ENCODE measurements around the gene PAQR5. TPM values are rescaled to one million over a fixed set of nuclear protein-coding genes. Genes with fewer than 3 reads are reported as not detected.

PAQR5 gene
- total RNA-seq, 2 donors from 2014 or later: 43.6 to 55.6 TPM

- Histone ChIP-seq H3K27ac (ENCODE audit: low read depth, low read length) (no peak overlapping the region), H3K27me3 (ENCODE audit: control insufficient read depth, insufficient read depth, low read length, poor library complexity, severe bottlenecking) (peaks cover 21% of the 10 kb centered on the region), H3K9ac (ENCODE audit: extremely low read depth, low read length, poor library complexity, severe bottlenecking) (no peak overlapping the region), H3K36me3 (ENCODE audit: control insufficient read depth, insufficient read depth, low read length) (peaks cover 6% of the 10 kb centered on the region), H3K4me1 (ENCODE audit: control insufficient read depth, insufficient read depth, low read length) (no peaks in the 10 kb centered on the region), H3K9me3 (ENCODE audit: control insufficient read depth, low read length) (no peaks in the 10 kb centered on the region), H3K4me3 (ENCODE audit: low read length) (no peak overlapping the region)
- 92 to 93% methylated on average over 6 to 10 of the region's 10 CpGs for WGBS, 2 experiments (ENCODE audit: insufficient coverage in 1 of 2, insufficient read length in 1 of 2)
- peaks cover 28% of the 10 kb centered on the region for H3K4me1 Mint-ChIP-seq
- peaks cover 8% of the 10 kb centered on the region for H3K36me3 Mint-ChIP-seq (ENCODE audit: low read depth)
- H3K4me3 Mint-ChIP-seq: peak overlapping the region; percentile 60
- peaks cover 47% of the 10 kb centered on the region for H3K27me3 Mint-ChIP-seq (ENCODE audit: insufficient read depth)
- H3K27ac Mint-ChIP-seq: no peak overlapping the region
- no peak for DNase-seq
- peaks cover 4% of the 10 kb centered on the region for H3K9me3 Mint-ChIP-seq
- TF ChIP-seq CTCF (conservative IDR thresholded peaks at IDR 0.05): no peak
These were observed 914 bp upstream of the PAQR5 start for GRCh38 chr15:69297642-69298353.

- Histone ChIP-seq H3K4me3 (ENCODE audit: low read length) (peak overlapping the region; percentile 91), H3K36me3 (ENCODE audit: control insufficient read depth, insufficient read depth, low read length) (peaks cover 12% of the 10 kb centered on the region), H3K4me1 (ENCODE audit: control insufficient read depth, insufficient read depth, low read length) (no peaks in the 10 kb centered on the region), H3K9me3 (ENCODE audit: control insufficient read depth, low read length) (no peaks in the 10 kb centered on the region), H3K27ac (ENCODE audit: low read depth, low read length) (no peak overlapping the region), H3K27me3 (ENCODE audit: control insufficient read depth, insufficient read depth, low read length, poor library complexity, severe bottlenecking) (peaks cover 21% of the 10 kb centered on the region), H3K9ac (ENCODE audit: extremely low read depth, low read length, poor library complexity, severe bottlenecking) (peak overlapping the region; percentile 15)
- 71 to 74% methylated on average over 10 to 13 of the region's 15 CpGs for WGBS, 2 experiments (ENCODE audit: insufficient coverage in 1 of 2, insufficient read length in 1 of 2)
- no peak overlapping the region for H3K27ac Mint-ChIP-seq
- peaks cover 11% of the 10 kb centered on the region for H3K36me3 Mint-ChIP-seq (ENCODE audit: low read depth)
- no peak for DNase-seq
- H3K27me3 Mint-ChIP-seq (ENCODE audit: insufficient read depth): peaks cover 47% of the 10 kb centered on the region
- peaks cover 4% of the 10 kb centered on the region for H3K9me3 Mint-ChIP-seq
- TF ChIP-seq CTCF (conservative IDR thresholded peaks at IDR 0.05): no peak
- H3K4me3 Mint-ChIP-seq: peak overlapping the region; percentile 60
- peaks cover 28% of the 10 kb centered on the region for H3K4me1 Mint-ChIP-seq
These were observed 387 bp upstream of the PAQR5 start for GRCh38 chr15:69298354-69298696.

DNA sequence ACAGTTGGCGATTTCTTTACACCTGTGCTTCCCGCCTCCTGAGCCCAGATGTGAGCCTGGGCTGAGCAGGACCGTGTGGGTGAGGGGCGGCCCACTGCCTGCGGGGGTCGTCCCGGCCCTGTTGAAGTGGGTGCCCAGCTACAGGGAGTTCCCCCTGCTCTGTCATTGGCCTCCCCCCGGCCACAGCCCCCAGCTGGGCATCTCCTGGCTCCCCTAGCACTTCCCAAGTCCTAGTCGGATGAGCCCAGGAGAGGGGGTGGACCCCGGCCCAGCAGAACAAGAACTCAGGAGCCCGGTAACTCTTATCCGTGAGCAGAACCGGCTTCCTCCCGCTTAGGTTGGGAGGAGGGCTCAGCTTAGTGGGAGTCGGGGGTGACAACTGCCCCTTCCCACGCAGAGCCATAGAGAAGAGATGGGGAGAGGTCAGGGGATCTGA, 757 bp downstream of the PAQR5 start:
- DNase-seq: peak; percentile 67
- H3K4me3 Mint-ChIP-seq: peak overlapping the region; percentile 60
- no peaks in the 10 kb centered on the region for H3K9me3 ChIP-seq (ENCODE audit: control insufficient read depth, low read length)
- peaks cover 17% of the 10 kb centered on the region for H3K36me3 ChIP-seq (ENCODE audit: control insufficient read depth, insufficient read depth, low read length)
- no peaks in the 10 kb centered on the region for H3K4me1 ChIP-seq (ENCODE audit: control insufficient read depth, insufficient read depth, low read length)
- H3K27me3 ChIP-seq (ENCODE audit: control insufficient read depth, insufficient read depth, low read length, poor library complexity, severe bottlenecking): peaks cover 21% of the 10 kb centered on the region
- H3K27me3 Mint-ChIP-seq (ENCODE audit: insufficient read depth): peaks cover 47% of the 10 kb centered on the region
- H3K4me3 ChIP-seq (ENCODE audit: low read length): peak overlapping the region; percentile 91
- no peak for TF ChIP-seq CTCF (conservative IDR thresholded peaks at IDR 0.05)
- no peak overlapping the region for H3K27ac Mint-ChIP-seq
- peaks cover 28% of the 10 kb centered on the region for H3K4me1 Mint-ChIP-seq
- H3K9me3 Mint-ChIP-seq: peaks cover 4% of the 10 kb centered on the region
- peak overlapping the region; percentile 29 for H3K9ac ChIP-seq (ENCODE audit: extremely low read depth, low read length, poor library complexity, severe bottlenecking)
- H3K36me3 Mint-ChIP-seq (ENCODE audit: low read depth): peaks cover 18% of the 10 kb centered on the region
- no peak overlapping the region for H3K27ac ChIP-seq (ENCODE audit: low read depth, low read length)
- WGBS, 2 experiments (ENCODE audit: insufficient coverage in 1 of 2, insufficient read length in 1 of 2): 8 to 11% methylated on average over 9 to 16 of the region's 16 CpGs
